GM12878 (cell line): ENCODE results near the gene IRF7. TPM values are rescaled to one million over a fixed set of nuclear protein-coding genes. Genes with fewer than 3 reads are reported as not detected.

Source experiments
- ATAC-seq: fragments of 200-7000 bp; cut with Tn5 transposase; 3 replicates; pipeline ENCODE4 v1.9.1; 2020; ENCODE audit warnings: mild to moderate bottlenecking, moderate library complexity
- BruUV-seq: library from RNA; stranded (reverse); fragments of 400-500 nt; replicated peaks from 2 replicates; lab custom pipeline; 2021; lab: Mats Ljungman, UMichigan
- CTCF ChIA-PET: fragments of 300-600 bp; sonication (Branson Sonifier 250); formaldehyde crosslinking; extraction: SDS; loops from one replicate; lab custom pipeline; 2021; ENCODE audit warnings: inconsistent platforms; lab: Yijun Ruan, JAX
- POLR2A ChIA-PET: fragments of 350-600 bp; formaldehyde crosslinking; extraction: SDS; loops from one replicate; lab custom pipeline; 2021; ENCODE audit warnings: inconsistent platforms; lab: Charles Lee
- RAD21 ChIA-PET: fragments of 300-600 bp; sonication (Branson Sonifier 250); formaldehyde crosslinking; loops from one replicate; lab custom pipeline; 2023; ENCODE audit warnings: antibody characterized with exemption; ENCODE audit not compliant: unreplicated experiment; lab: Charles Lee
- SMC1A ChIA-PET: fragments of 300-600 bp; sonication (Branson Sonifier 250); formaldehyde crosslinking; loops from one replicate; lab custom pipeline; 2023; ENCODE audit not compliant: unreplicated experiment, uncharacterized antibody; lab: Charles Lee
- DNase-seq: peaks from one replicate; pipeline ENCODE4 v3.0.0-alpha.2; 2011; ENCODE audit warnings: low read depth, low spot score
- FAIRE-seq: peaks from 3 replicates; lab custom pipeline; 2011; peaks lifted over from hg19 to GRCh38; lab: Jason Lieb, UNC
- H2AFZ ChIP-seq: 2 replicates; pipeline ENCODE4 v1.6.0; 2011; ENCODE audit warnings: low read depth, low read length, control low read depth; ENCODE audit not compliant: control insufficient read depth
- H3K27ac ChIP-seq: 2 replicates; pipeline ENCODE4 v1.5.1; 2011; ENCODE audit warnings: control low read depth; ENCODE audit not compliant: control insufficient read depth, insufficient read depth
- H3K27me3 ChIP-seq, 2 experiments: replicated peaks in 1 of 2; 2 replicates each; pipeline versions ENCODE4 v1.6.0 to v1.6.1; 2011; ENCODE audit warnings: low read length in 1 of 2; ENCODE audit not compliant: control insufficient read depth in 2 of 2, insufficient read depth in 2 of 2
- H3K36me3 ChIP-seq, 2 experiments: 2 replicates each; pipeline ENCODE4 v1.5.1; 2011; ENCODE audit warnings: low read length in 1 of 2; ENCODE audit not compliant: control insufficient read depth in 2 of 2, insufficient read depth in 2 of 2
- H3K4me1 ChIP-seq: 2 replicates; pipeline ENCODE4 v1.6.1; 2011; ENCODE audit warnings: mild to moderate bottlenecking, low read length, moderate library complexity, mixed read lengths; ENCODE audit not compliant: control insufficient read depth, insufficient read depth
- H3K4me2 ChIP-seq: 2 replicates; pipeline ENCODE4 v1.6.0; 2011; ENCODE audit warnings: control low read depth; ENCODE audit not compliant: control insufficient read depth, insufficient read depth
- H3K4me3 ChIP-seq: fragments of 200-600 bp; sonication (generic); 2 replicates; pipeline ENCODE4 v1.5.1; 2016
- H3K79me2 ChIP-seq: 2 replicates; pipeline ENCODE4 v1.6.0; 2011; ENCODE audit warnings: low read length; ENCODE audit not compliant: control insufficient read depth, insufficient read depth
- H3K9ac ChIP-seq: 2 replicates; pipeline ENCODE4 v1.8.0; 2011; ENCODE audit warnings: low read length, control low read depth, mixed read lengths; ENCODE audit not compliant: control insufficient read depth, insufficient read depth
- H3K9me3 ChIP-seq: replicated peaks from 3 replicates; pipeline ENCODE4 v1.5.1; 2011; ENCODE audit warnings: mild to moderate bottlenecking, low read length; ENCODE audit not compliant: control insufficient read depth, insufficient read depth
- H4K20me1 ChIP-seq: 2 replicates; pipeline ENCODE4 v1.6.0; 2011; ENCODE audit not compliant: control insufficient read depth, insufficient read depth
- CREM ChIP-seq: IDR thresholded peaks from 2 replicates; pipeline ENCODE4 v1.6.1; 2014; ENCODE audit warnings: antibody characterized with exemption, low read depth
- EP300 ChIP-seq, 2 experiments: fragments of 150-350 bp in 1 of 2; IDR thresholded peaks; 2 replicates each; pipeline ENCODE4 v1.6.1; 2011 to 2012; ENCODE audit warnings: low read depth in 2 of 2, low read length in 2 of 2, borderline replicate concordance in 1 of 2, improper control_type of control experiment in 1 of 2, inconsistent platforms in 1 of 2; ENCODE audit not compliant: control insufficient read depth in 1 of 2
- FOS ChIP-seq: IDR thresholded peaks from 3 replicates; pipeline ENCODE4 v1.6.1; 2011; ENCODE audit warnings: borderline replicate concordance; ENCODE audit not compliant: insufficient read length; ENCODE audit errors: extremely low read depth
- FOXK2 ChIP-seq: fragments of 450-650 bp; IDR thresholded peaks from 2 replicates; pipeline ENCODE4 v1.6.1; 2017; ENCODE audit warnings: mild to moderate bottlenecking, moderate library complexity
- HDGF ChIP-seq: fragments of 450-650 bp; IDR thresholded peaks from 2 replicates; pipeline ENCODE4 v1.6.1; 2016; ENCODE audit warnings: antibody characterized with exemption
- MEF2A ChIP-seq: IDR thresholded peaks from 2 replicates; pipeline ENCODE4 v1.6.1; 2011; ENCODE audit warnings: low read depth, mild to moderate bottlenecking, low read length, moderate library complexity; ENCODE audit not compliant: insufficient read depth
- MYB ChIP-seq: fragments of 150-350 bp; IDR thresholded peaks from 2 replicates; pipeline ENCODE4 v1.6.1; 2014; ENCODE audit warnings: mild to moderate bottlenecking, low read depth, low read length, borderline replicate concordance
- NBN ChIP-seq: fragments of 450-650 bp; IDR thresholded peaks from 2 replicates; pipeline ENCODE4 v1.6.1; 2016
- NR2F1 ChIP-seq: fragments of 450-650 bp; conservative IDR thresholded peaks from 2 replicates; pipeline ENCODE4 v1.6.1; 2017; ENCODE audit warnings: mild to moderate bottlenecking
- PML ChIP-seq: IDR thresholded peaks from 2 replicates; pipeline ENCODE4 v1.6.1; 2012; ENCODE audit warnings: low read length, inconsistent platforms
- POLR2AphosphoS2 ChIP-seq: IDR thresholded peaks from 2 replicates; pipeline ENCODE4 v1.6.1; 2011; ENCODE audit warnings: low read depth, mild to moderate bottlenecking, low read length, improper control_type of control experiment, moderate library complexity
- ZNF207 ChIP-seq: fragments of 450-650 bp; IDR thresholded peaks from 2 replicates; pipeline ENCODE4 v1.6.1; 2014; ENCODE audit warnings: antibody characterized with exemption, mild to moderate bottlenecking, borderline replicate concordance
- ZSCAN29 ChIP-seq: fragments of 450-650 bp; IDR thresholded peaks from 2 replicates; pipeline ENCODE4 v1.6.1; 2017; ENCODE audit warnings: mild to moderate bottlenecking, moderate library complexity
- WGBS: methylation state at CpG from one replicate; pipeline ENCODE4 v1.1.6; 2016; ENCODE audit warnings: low lambda C conversion rate; ENCODE audit not compliant: insufficient replicate concordance, insufficient coverage; ENCODE audit errors: missing lambda C conversion rate; 5-methylcytosine and 5-hydroxymethylcytosine counted together
- in situ Hi-C: fragments of 300-500 bp; cut with MboI; formaldehyde crosslinking; loops from 9 replicates; pipeline ENCODE4 v1.14.3; 2018; ENCODE audit warnings: mixed read lengths
- intact Hi-C: fragments of 100-400 bp; cut with micrococcal nuclease; formaldehyde crosslinking; loops from one replicate; pipeline ENCODE4 v1.14.2; 2022; ENCODE audit not compliant: unreplicated experiment
- polyA plus RNA-seq, 11 experiments: library from polyadenylated mRNA; depleted of rRNA in 4 of 11; unstranded in 6 of 11; stranded (reverse) in 5 of 11; fragments of >200 nt; fragmentation: Nextera tagmentation in 4 of 11; fragmentation: Illumina TruSeq in 1 of 11; extraction: Ambion mirVana in 4 of 11; extraction: Trizol in 1 of 11; gene quantifications; 1 replicate in 1 of 11; 2 replicates in 10 of 11; pipeline versions ENCODE4 v1.2.1 to v1.2.3, GENCODE V29; 2011 to 2016; ENCODE audit warnings: inconsistent platforms in 2 of 11, missing spikeins in 2 of 11, low read depth in 1 of 11
- total RNA-seq, 4 experiments: library from RNA; depleted of rRNA in 3 of 4; stranded (reverse); fragments of >200 nt in 3 of 4; fragmentation: Illumina TruSeq in 1 of 4; extraction: Trizol in 1 of 4; gene quantifications; 2 replicates each; pipeline versions ENCODE4 v1.2.1 to v1.2.3, GENCODE V29; 2013 to 2021
- TF ChIP-seq, protein P1 (sequence below): fragments of 450-650 bp; IDR thresholded peaks from 2 replicates; pipeline ENCODE4 v1.6.1; 2017; ENCODE audit warnings: mild to moderate bottlenecking, moderate library complexity
- TF ChIP-seq, protein P2 (sequence below): IDR thresholded peaks from 2 replicates; pipeline ENCODE4 v1.6.1; 2012; ENCODE audit warnings: mild to moderate bottlenecking, low read depth, low read length

IRF7 gene
- total and polyA plus RNA-seq, 10 of the 15 experiments (the other 5 are each of a cell fraction or from before 2014, with no cell fraction given) = 4.4 to 141 (median 67.6) TPM

DNA sequence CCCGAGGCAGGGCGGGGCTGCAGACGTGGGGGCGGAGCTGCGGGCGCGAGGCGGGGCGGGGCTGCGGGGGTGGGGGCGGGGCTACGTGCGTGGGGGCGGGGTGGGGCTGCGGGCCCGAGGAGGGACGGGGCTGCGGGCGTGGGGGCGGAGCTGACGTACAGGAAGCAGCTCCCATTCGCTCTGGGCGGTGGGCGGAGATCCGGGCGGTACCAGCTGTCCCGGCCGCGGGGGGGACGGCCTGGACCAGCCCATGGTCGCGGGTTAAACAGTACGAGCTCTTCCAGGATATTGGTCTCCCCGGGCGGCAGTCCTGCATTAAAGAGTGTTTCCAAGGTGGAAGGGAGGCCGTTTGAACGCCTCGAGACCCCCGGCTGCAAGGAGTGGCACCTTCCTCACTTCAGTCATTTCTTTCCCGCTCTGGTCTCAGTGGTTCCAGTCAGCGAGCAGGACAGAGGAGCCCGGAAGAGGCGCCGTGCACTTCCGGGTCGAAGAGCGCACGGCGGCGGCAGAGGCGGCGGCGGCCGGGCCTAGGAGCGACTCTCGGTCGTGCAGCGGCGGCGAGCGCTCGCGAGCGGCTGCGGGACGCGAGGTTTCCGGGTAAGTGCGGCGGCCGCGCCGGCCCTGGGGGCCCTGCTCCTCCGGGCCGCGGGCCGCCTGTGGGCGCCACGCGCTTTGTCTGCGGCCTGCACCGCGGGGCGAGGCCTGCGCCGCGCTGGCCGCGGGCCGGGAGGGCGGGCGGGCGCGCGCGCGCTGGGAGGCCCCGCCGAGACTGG, 39.6 kb downstream of the IRF7 start, which contains the start of gene PHRF1:
Gene PHRF1 (plus strand): TSS at position 475 of the 773 bp plus-strand sequence. CDS start 5,043 bp downstream, outside the sequence.
- Histone ChIP-seq H3K4me2 (peak within 1 kb of the TSS; percentile 97), H3K36me3 (peaks cover under 1 to 2% of the 10 kb centered on the region in 2 experiments), H3K9me3 (no peaks in the 10 kb centered on the region), H2AFZ (peak within 1 kb of the TSS; percentile 100), H3K4me1 (peaks cover 16% of the 10 kb centered on the region), H4K20me1 (peaks cover 28% of the 10 kb centered on the region), H3K27ac (peak within 1 kb of the TSS; percentile 100), H3K9ac (peak within 1 kb of the TSS; percentile 99), H3K4me3 (peak within 1 kb of the TSS; percentile 86), H3K27me3 (peaks cover 0 to 3% of the 10 kb centered on the region in 2 experiments; a peak in 2 of 4 replicates), H3K79me2 (peaks cover 45% of the 10 kb centered on the region)
- peak; percentile 96 for FAIRE-seq
- intact Hi-C loops = no loop called here
- under 1% methylated on average over 41 of the region's 99 CpGs for WGBS
- in situ Hi-C loops = no loop called here
- SMC1A ChIA-PET = interaction anchor here (0.7 to 0.9 kb wide), 3 partner anchors 38 to 120 kb away, joined by 3 read pairs; partner anchors contain the start of genes HRAS and TMEM80
- RAD21 ChIA-PET = interaction anchor here (0.7 to 1.5 kb wide), 7 partner anchors 20 to 150 kb away, joined by 3 to 6 read pairs (median 5); partner anchors contain the start of genes DEAF1, HRAS and TMEM80
- peak; percentile 66 for DNase-seq
- POLR2A ChIA-PET = interaction anchor here (0.7 to 1.2 kb wide), 11 partner anchors 11 to 150 kb away, joined by 3 to 15 read pairs (median 4); partner anchors contain the start of genes DEAF1, HRAS, IRF7 and LRRC56
- ATAC-seq = peak; percentile 95
- BruUV-seq = no TSS peak
- CTCF ChIA-PET = interaction anchor here (0.7 to 1.5 kb wide), 4 partner anchors 40 to 148 kb away, joined by 3 to 6 read pairs (median 4); partner anchors contain the start of gene HRAS
- TF ChIP-seq ZNF207 (peak; percentile 99), HDGF (peak; percentile 75; the same call in 1 of the 2 replicates), NBN (peak; percentile 98), POLR2AphosphoS2 (no peak), FOS (no peak), EP300 (IDR thresholded peaks at IDR 0.05; ENCODE audit: borderline replicate concordance in 1 of 2, control insufficient read depth in 1 of 2, low read depth in 2 of 2, low read length in 2 of 2) (no peak), MEF2A (0 out of 2 replicates have a peak, but pooled peaks have one; percentile 26), FOXK2 (peak; percentile 99), CREM (no peak), PML (no peak), ZSCAN29 (peak; percentile 44; the same call in 1 of the 2 replicates), NR2F1 (peak; percentile 52), MYB (no peak)
- TF ChIP-seq, protein P1, sequence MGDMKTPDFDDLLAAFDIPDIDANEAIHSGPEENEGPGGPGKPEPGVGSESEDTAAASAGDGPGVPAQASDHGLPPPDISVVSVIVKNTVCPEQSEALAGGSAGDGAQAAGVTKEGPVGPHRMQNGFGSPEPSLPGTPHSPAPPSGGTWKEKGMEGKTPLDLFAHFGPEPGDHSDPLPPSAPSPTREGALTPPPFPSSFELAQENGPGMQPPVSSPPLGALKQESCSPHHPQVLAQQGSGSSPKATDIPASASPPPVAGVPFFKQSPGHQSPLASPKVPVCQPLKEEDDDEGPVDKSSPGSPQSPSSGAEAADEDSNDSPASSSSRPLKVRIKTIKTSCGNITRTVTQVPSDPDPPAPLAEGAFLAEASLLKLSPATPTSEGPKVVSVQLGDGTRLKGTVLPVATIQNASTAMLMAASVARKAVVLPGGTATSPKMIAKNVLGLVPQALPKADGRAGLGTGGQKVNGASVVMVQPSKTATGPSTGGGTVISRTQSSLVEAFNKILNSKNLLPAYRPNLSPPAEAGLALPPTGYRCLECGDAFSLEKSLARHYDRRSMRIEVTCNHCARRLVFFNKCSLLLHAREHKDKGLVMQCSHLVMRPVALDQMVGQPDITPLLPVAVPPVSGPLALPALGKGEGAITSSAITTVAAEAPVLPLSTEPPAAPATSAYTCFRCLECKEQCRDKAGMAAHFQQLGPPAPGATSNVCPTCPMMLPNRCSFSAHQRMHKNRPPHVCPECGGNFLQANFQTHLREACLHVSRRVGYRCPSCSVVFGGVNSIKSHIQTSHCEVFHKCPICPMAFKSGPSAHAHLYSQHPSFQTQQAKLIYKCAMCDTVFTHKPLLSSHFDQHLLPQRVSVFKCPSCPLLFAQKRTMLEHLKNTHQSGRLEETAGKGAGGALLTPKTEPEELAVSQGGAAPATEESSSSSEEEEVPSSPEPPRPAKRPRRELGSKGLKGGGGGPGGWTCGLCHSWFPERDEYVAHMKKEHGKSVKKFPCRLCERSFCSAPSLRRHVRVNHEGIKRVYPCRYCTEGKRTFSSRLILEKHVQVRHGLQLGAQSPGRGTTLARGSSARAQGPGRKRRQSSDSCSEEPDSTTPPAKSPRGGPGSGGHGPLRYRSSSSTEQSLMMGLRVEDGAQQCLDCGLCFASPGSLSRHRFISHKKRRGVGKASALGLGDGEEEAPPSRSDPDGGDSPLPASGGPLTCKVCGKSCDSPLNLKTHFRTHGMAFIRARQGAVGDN = no peak; the same call in 1 of the 2 replicates
- TF ChIP-seq, protein P2, sequence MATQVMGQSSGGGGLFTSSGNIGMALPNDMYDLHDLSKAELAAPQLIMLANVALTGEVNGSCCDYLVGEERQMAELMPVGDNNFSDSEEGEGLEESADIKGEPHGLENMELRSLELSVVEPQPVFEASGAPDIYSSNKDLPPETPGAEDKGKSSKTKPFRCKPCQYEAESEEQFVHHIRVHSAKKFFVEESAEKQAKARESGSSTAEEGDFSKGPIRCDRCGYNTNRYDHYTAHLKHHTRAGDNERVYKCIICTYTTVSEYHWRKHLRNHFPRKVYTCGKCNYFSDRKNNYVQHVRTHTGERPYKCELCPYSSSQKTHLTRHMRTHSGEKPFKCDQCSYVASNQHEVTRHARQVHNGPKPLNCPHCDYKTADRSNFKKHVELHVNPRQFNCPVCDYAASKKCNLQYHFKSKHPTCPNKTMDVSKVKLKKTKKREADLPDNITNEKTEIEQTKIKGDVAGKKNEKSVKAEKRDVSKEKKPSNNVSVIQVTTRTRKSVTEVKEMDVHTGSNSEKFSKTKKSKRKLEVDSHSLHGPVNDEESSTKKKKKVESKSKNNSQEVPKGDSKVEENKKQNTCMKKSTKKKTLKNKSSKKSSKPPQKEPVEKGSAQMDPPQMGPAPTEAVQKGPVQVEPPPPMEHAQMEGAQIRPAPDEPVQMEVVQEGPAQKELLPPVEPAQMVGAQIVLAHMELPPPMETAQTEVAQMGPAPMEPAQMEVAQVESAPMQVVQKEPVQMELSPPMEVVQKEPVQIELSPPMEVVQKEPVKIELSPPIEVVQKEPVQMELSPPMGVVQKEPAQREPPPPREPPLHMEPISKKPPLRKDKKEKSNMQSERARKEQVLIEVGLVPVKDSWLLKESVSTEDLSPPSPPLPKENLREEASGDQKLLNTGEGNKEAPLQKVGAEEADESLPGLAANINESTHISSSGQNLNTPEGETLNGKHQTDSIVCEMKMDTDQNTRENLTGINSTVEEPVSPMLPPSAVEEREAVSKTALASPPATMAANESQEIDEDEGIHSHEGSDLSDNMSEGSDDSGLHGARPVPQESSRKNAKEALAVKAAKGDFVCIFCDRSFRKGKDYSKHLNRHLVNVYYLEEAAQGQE = no peak
